Neural progenitor cell (in vitro differentiated cells): Measurements from ENCODE around the gene TRPM3. TPM values are rescaled to one million over a fixed set of nuclear protein-coding genes. Genes with fewer than 3 reads are reported as not detected.

Experiments
- DNase-seq: peaks from one replicate; pipeline ENCODE4 v3.0.0-alpha.2; 2016; ENCODE audit warnings: low spot score
- H2AFZ ChIP-seq: fragments of 200-600 bp; sonication (generic); replicated peaks from 2 replicates; pipeline ENCODE4 v1.6.1; 2016; ENCODE audit warnings: antibody characterized with exemption
- H3F3A ChIP-seq: fragments of 200-600 bp; sonication (generic); 2 replicates; pipeline ENCODE4 v1.6.1; 2016; ENCODE audit warnings: antibody characterized with exemption, low read depth
- H3K27ac ChIP-seq: fragments of 200-600 bp; sonication (generic); 2 replicates; pipeline ENCODE4 v1.5.1; 2016; ENCODE audit warnings: mild to moderate bottlenecking
- H3K27me3 ChIP-seq: fragments of 200-600 bp; sonication (generic); 2 replicates; pipeline ENCODE4 v1.6.1; 2016; ENCODE audit warnings: mild to moderate bottlenecking, moderate library complexity
- H3K36me3 ChIP-seq: fragments of 200-600 bp; sonication (generic); 2 replicates; pipeline ENCODE4 v1.5.1; 2016
- H3K4me1 ChIP-seq: fragments of 200-600 bp; sonication (generic); 2 replicates; pipeline ENCODE4 v1.6.1; 2016; ENCODE audit warnings: mixed run types
- H3K4me2 ChIP-seq: fragments of 200-600 bp; sonication (generic); 2 replicates; pipeline ENCODE4 v1.6.1; 2016
- H3K4me3 ChIP-seq: fragments of 200-600 bp; sonication (generic); 2 replicates; pipeline ENCODE4 v1.5.1; 2016
- H3K79me2 ChIP-seq: fragments of 200-600 bp; sonication (generic); 2 replicates; pipeline ENCODE4 v1.6.1; 2016; ENCODE audit warnings: low read depth
- H3K9ac ChIP-seq: fragments of 200-600 bp; sonication (generic); 2 replicates; pipeline ENCODE4 v1.6.1; 2016
- H3K9me3 ChIP-seq: fragments of 200-600 bp; sonication (generic); 2 replicates; pipeline ENCODE4 v1.5.1; 2016; ENCODE audit warnings: low read depth
- H4K20me1 ChIP-seq: fragments of 200-600 bp; sonication (generic); 2 replicates; pipeline ENCODE4 v1.6.1; 2016; ENCODE audit warnings: low read depth
- H3K27ac Mint-ChIP-seq: 3 replicates; pipeline ENCODE4 v1.8.0; 2021; ENCODE audit warnings: mixed read lengths
- H3K27me3 Mint-ChIP-seq: 2 replicates; pipeline ENCODE4 v1.8.0; 2022; ENCODE audit warnings: low read depth, mild to moderate bottlenecking, inconsistent platforms, moderate library complexity, mixed read lengths; ENCODE audit not compliant: insufficient read depth
- H3K36me3 Mint-ChIP-seq: 3 replicates; pipeline ENCODE4 v1.8.0; 2021; ENCODE audit warnings: mixed read lengths
- H3K4me1 Mint-ChIP-seq: 3 replicates; pipeline ENCODE4 v1.8.0; 2021; ENCODE audit warnings: mixed read lengths
- H3K4me3 Mint-ChIP-seq: 3 replicates; pipeline ENCODE4 v1.8.0; 2021; ENCODE audit warnings: mild to moderate bottlenecking, moderate library complexity, mixed read lengths
- H3K9me3 Mint-ChIP-seq: 3 replicates; pipeline ENCODE4 v1.8.0; 2020; ENCODE audit warnings: mixed read lengths
- CTCF ChIP-seq: fragments of 200-600 bp; sonication (generic); IDR thresholded peaks from 2 replicates; pipeline ENCODE4 v1.5.1; 2017; ENCODE audit warnings: antibody characterized with exemption, mild to moderate bottlenecking
- EZH2 ChIP-seq: fragments of 200-600 bp; sonication (generic); IDR thresholded peaks from 2 replicates; pipeline ENCODE4 v1.6.1; 2017; ENCODE audit warnings: antibody characterized with exemption, mild to moderate bottlenecking, moderate library complexity
- EZH2phosphoT487 ChIP-seq: fragments of 200-600 bp; sonication (generic); IDR thresholded peaks from 2 replicates; pipeline ENCODE4 v1.6.1; 2017; ENCODE audit warnings: antibody characterized with exemption
- total RNA-seq: library from RNA; depleted of rRNA; stranded (reverse); fragments of >200 nt; gene quantifications from 2 replicates; pipeline ENCODE4 v1.2.3, GENCODE V29; 2015; ENCODE audit warnings: low replicate concordance

TRPM3 gene
- total RNA-seq, 1 donor from 2014 or later = 37.2 TPM

GRCh38 chr9:70578720-70579119 lies 542.7 kb downstream of the TRPM3 start:
- H3K4me2 ChIP-seq = no peak overlapping the region
- Mint-ChIP-seq H3K27me3 (peaks cover 3% of the 10 kb centered on the region), H3K27ac (no peak overlapping the region), H3K9me3 (no peaks in the 10 kb centered on the region), H3K4me3 (no peak overlapping the region), H3K4me1 (peaks cover 19% of the 10 kb centered on the region), H3K36me3 (peaks cover 2% of the 10 kb centered on the region)
- H3K27ac ChIP-seq = no peak overlapping the region
- H2AFZ ChIP-seq = no peak overlapping the region
- H3K79me2 ChIP-seq = no peaks in the 10 kb centered on the region
- H3K4me1 ChIP-seq = peaks cover 12% of the 10 kb centered on the region
- H3K9ac ChIP-seq = no peak overlapping the region
- H3K9me3 ChIP-seq = no peaks in the 10 kb centered on the region
- no peak for DNase-seq
- H3K27me3 ChIP-seq = no peaks in the 10 kb centered on the region
- H3K36me3 ChIP-seq = no peaks in the 10 kb centered on the region
- H3K4me3 ChIP-seq = no peak overlapping the region
- TF ChIP-seq EZH2phosphoT487 (no peak), CTCF (no peak), EZH2 (no peak)
- H3F3A ChIP-seq = peaks cover 16% of the 10 kb centered on the region
- peaks cover 5% of the 10 kb centered on the region for H4K20me1 ChIP-seq

DNA sequence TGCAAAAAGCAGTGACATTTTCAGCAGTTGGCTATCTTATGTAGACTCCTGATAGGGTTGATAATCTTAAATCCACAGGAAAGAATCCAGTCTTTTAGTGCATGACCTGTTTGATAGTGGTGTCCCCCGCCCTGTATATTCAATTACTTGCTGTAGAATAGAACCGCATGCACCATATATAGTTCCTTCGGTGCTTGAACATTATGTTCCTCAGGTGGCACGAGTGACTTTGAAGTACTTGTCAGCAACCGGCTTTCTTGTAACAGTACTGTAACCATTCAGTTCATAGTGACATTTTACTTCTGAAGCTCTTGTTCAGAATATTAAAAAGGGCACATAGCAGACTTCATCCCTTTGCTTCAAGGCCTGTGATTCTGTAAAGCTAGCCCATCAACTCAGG lies 543.8 kb downstream of the TRPM3 start:
- no peak overlapping the region for H3K4me3 Mint-ChIP-seq
- no peaks in the 10 kb centered on the region for H3K9me3 ChIP-seq
- H4K20me1 ChIP-seq = peaks cover 5% of the 10 kb centered on the region
- H3K27me3 Mint-ChIP-seq = peaks cover 4% of the 10 kb centered on the region
- TF ChIP-seq EZH2phosphoT487 = no peak
- H3K36me3 ChIP-seq = no peaks in the 10 kb centered on the region
- H3K36me3 Mint-ChIP-seq = peaks cover 2% of the 10 kb centered on the region
- H3K4me3 ChIP-seq = no peak overlapping the region
- H3K27me3 ChIP-seq = no peaks in the 10 kb centered on the region
- no peak overlapping the region for H3K27ac Mint-ChIP-seq
- no peak overlapping the region for H3K9ac ChIP-seq
- DNase-seq = no peak
- H3K4me1 Mint-ChIP-seq = peaks cover 19% of the 10 kb centered on the region
- H3K4me2 ChIP-seq = no peak overlapping the region
- no peak overlapping the region for H3K27ac ChIP-seq
- no peaks in the 10 kb centered on the region for H3K9me3 Mint-ChIP-seq
- no peaks in the 10 kb centered on the region for H3K79me2 ChIP-seq
- H3K4me1 ChIP-seq = peaks cover 14% of the 10 kb centered on the region
- peaks cover 16% of the 10 kb centered on the region for H3F3A ChIP-seq
- no peak overlapping the region for H2AFZ ChIP-seq

- no peak overlapping the region for H3K27ac Mint-ChIP-seq
- Histone ChIP-seq H3K36me3 (no peaks in the 10 kb centered on the region), H3K79me2 (no peaks in the 10 kb centered on the region), H2AFZ (no peak overlapping the region), H3K9me3 (no peaks in the 10 kb centered on the region), H3K4me1 (peaks cover 10% of the 10 kb centered on the region), H3K4me3 (no peak overlapping the region), H4K20me1 (peaks cover 5% of the 10 kb centered on the region), H3K4me2 (no peak overlapping the region), H3K27me3 (no peaks in the 10 kb centered on the region), H3K9ac (no peak overlapping the region), H3F3A (peaks cover 16% of the 10 kb centered on the region), H3K27ac (no peak overlapping the region)
- H3K4me1 Mint-ChIP-seq = peaks cover 10% of the 10 kb centered on the region
- no peak overlapping the region for H3K4me3 Mint-ChIP-seq
- H3K36me3 Mint-ChIP-seq = peaks cover 2% of the 10 kb centered on the region
- H3K27me3 Mint-ChIP-seq = peaks cover 4% of the 10 kb centered on the region
- TF ChIP-seq EZH2phosphoT487 (no peak), CTCF (no peak), EZH2 (no peak)
- no peak for DNase-seq
- H3K9me3 Mint-ChIP-seq = no peaks in the 10 kb centered on the region
Observed at GRCh38 chr9:70576116-70576515, 545.3 kb downstream of the TRPM3 start.

- Histone ChIP-seq H3F3A (peaks cover 16% of the 10 kb centered on the region), H3K27ac (no peak overlapping the region), H3K4me3 (no peak overlapping the region), H4K20me1 (peaks cover 5% of the 10 kb centered on the region), H3K27me3 (no peaks in the 10 kb centered on the region), H3K9ac (no peak overlapping the region), H2AFZ (no peak overlapping the region), H3K79me2 (no peaks in the 10 kb centered on the region), H3K9me3 (no peaks in the 10 kb centered on the region), H3K4me2 (peak overlapping the region; percentile 29), H3K36me3 (no peaks in the 10 kb centered on the region), H3K4me1 (peaks cover 10% of the 10 kb centered on the region)
- Mint-ChIP-seq H3K36me3 (peaks cover 2% of the 10 kb centered on the region), H3K4me1 (peaks cover 8% of the 10 kb centered on the region), H3K27me3 (peaks cover 4% of the 10 kb centered on the region), H3K4me3 (peak overlapping the region; percentile 4), H3K9me3 (no peaks in the 10 kb centered on the region), H3K27ac (peak overlapping the region; percentile 42)
- peak; percentile 33 for DNase-seq
- TF ChIP-seq CTCF (no peak), EZH2phosphoT487 (no peak), EZH2 (no peak)
Observed at GRCh38 chr9:70574151-70574837, 547.1 kb downstream of the TRPM3 start.
